ENCODE data around the gene LRRC40.
A peak's percentile ranks its signal among the peaks of the same experiment; 100 is the strongest.

Gene LRRC40

DNA sequence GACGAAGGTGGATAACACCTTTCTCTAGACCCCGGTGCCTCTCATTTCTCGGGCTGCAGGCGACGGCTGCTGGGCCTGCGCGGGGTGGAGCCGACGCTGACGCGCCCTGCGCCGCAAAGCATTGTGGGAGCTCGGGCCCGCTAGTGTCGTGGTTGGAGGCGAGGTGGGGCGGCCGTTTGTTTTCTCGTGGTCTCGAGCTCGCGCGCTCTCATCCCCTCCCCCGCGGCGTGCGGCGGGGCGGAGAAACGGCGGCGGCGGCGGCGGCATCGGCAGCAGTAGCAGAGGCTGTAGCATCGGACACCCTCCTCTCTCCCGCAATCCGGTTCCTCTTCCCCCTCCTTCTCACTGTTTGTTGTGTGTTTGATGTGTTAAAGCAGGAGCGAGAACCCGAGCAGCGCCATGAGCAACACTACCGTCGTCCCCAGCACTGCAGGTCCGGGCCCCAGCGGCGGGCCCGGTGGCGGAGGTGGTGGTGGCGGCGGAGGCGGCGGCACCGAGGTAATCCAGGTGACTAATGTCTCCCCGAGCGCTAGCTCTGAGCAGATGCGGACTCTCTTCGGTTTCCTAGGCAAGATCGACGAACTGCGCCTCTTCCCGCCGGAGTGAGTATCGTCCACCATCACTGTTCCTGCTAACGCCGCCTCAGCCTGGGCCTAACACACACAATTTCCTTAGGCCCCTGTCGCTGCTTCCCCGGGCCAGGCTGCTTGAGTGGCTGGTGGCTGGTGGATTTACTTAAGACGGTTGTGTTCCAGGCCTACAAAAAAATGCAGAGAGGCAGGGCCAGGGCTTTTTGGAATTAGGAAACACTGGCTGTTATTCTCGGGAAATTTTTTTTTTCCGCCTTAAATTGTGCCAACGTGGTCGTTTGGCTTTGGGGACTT is 16.1 kb upstream of the LRRC40 start, which contains the start of gene SRSF11:
Gene SRSF11, plus strand, starts transcription at position 143 of the 884 bp plus-strand sequence. Its CDS starts 257 bp downstream, at position 400.
- Histone ChIP-seq H3K4me1 (ENCODE audit: control insufficient read depth in 1 of 2, insufficient read depth in 1 of 2, low read depth in 1 of 2, low read length in 1 of 2) (peaks cover 28 to 29% of the 10 kb centered on the region in 2 experiments), H3K27me3 (no peaks in the 10 kb centered on the region), H3K9me3 (no peaks in the 10 kb centered on the region), H3K36me3 (peaks cover 15% of the 10 kb centered on the region), H3K4me3 (ENCODE audit: low read depth in 1 of 2, low read length in 1 of 2) (peak within 1 kb of the TSS; percentile 79 to 83), H3K27ac (peak within 1 kb of the TSS; percentile 95)
- TF ChIP-seq, protein P1, sequence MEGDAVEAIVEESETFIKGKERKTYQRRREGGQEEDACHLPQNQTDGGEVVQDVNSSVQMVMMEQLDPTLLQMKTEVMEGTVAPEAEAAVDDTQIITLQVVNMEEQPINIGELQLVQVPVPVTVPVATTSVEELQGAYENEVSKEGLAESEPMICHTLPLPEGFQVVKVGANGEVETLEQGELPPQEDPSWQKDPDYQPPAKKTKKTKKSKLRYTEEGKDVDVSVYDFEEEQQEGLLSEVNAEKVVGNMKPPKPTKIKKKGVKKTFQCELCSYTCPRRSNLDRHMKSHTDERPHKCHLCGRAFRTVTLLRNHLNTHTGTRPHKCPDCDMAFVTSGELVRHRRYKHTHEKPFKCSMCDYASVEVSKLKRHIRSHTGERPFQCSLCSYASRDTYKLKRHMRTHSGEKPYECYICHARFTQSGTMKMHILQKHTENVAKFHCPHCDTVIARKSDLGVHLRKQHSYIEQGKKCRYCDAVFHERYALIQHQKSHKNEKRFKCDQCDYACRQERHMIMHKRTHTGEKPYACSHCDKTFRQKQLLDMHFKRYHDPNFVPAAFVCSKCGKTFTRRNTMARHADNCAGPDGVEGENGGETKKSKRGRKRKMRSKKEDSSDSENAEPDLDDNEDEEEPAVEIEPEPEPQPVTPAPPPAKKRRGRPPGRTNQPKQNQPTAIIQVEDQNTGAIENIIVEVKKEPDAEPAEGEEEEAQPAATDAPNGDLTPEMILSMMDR (IDR thresholded peaks at IDR 0.05): peak; percentile 43

DNA sequence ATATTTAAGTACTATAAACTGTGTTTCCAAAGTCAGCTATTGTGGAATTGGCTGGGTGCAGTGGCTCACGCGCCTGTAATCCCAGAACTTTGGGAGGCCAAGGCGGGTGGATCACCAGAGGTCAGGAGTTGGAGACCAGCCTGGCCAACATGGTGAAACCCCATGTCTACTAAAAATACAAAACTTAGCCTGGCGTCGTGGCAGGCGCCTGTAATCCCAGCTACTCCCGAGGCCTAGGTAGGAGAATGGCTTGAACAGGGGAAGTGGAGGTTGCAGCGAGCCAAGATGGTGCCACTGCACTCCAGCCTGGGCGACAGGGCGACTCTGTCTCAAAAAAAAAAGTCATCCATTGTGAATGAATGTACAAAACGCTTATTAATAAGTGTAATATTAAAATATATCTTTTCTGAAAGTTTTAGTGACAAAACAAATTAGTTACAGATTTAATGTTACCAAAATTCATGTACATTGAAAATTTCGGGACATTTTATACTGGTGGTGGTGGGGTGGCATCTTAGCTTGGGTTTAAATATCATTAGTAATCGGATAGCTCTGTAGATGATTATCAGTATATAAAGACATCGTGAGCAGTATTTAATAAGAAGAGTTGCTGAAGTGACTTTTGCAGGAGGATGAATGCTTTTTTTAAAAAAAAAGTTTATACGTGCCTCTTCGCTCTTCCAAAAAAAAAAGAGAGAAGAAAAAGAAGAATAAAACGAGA is 15.3 kb upstream of the LRRC40 start:
- TF ChIP-seq, protein P1 (IDR thresholded peaks at IDR 0.05): no peak
- Histone ChIP-seq H3K27ac (peak overlapping the region; percentile 95), H3K4me1 (ENCODE audit: control insufficient read depth in 1 of 2, insufficient read depth in 1 of 2, low read depth in 1 of 2, low read length in 1 of 2) (peaks cover 28 to 29% of the 10 kb centered on the region in 2 experiments), H3K36me3 (peaks cover 15% of the 10 kb centered on the region), H3K4me3 (ENCODE audit: low read depth in 1 of 2, low read length in 1 of 2) (peak overlapping the region; percentile 79 to 83), H3K9me3 (no peaks in the 10 kb centered on the region), H3K27me3 (no peaks in the 10 kb centered on the region)

DNA sequence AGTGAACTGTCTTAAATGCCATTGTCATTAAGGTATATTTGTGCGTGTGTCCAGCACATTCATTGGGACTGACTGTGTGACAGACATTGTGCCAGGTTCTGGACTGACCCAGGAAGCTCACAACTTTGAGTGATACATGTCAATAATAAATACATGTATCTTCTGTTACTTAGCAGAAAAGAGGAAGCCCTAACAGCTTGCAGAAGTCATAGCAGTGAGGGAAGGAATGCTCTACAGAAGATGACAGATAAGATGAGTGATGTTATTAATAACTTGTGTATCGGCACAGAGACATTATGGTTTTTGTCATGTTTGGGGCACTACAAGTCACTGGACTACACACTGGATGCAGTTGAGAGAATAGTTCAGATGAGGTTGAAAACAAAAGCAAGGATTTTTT is 14.6 kb upstream of the LRRC40 start:
- H3K36me3 ChIP-seq: peaks cover 9% of the 10 kb centered on the region
- H3K4me3 ChIP-seq (ENCODE audit: low read depth in 1 of 2, low read length in 1 of 2): no peak overlapping the region
- peak overlapping the region; percentile 9 for H3K27ac ChIP-seq
- H3K4me1 ChIP-seq (ENCODE audit: control insufficient read depth in 1 of 2, insufficient read depth in 1 of 2, low read depth in 1 of 2, low read length in 1 of 2): peaks cover 28 to 29% of the 10 kb centered on the region in 2 experiments
- H3K27me3 ChIP-seq: no peaks in the 10 kb centered on the region
- TF ChIP-seq, protein P1 (IDR thresholded peaks at IDR 0.05): no peak
- H3K9me3 ChIP-seq: no peaks in the 10 kb centered on the region

DNA sequence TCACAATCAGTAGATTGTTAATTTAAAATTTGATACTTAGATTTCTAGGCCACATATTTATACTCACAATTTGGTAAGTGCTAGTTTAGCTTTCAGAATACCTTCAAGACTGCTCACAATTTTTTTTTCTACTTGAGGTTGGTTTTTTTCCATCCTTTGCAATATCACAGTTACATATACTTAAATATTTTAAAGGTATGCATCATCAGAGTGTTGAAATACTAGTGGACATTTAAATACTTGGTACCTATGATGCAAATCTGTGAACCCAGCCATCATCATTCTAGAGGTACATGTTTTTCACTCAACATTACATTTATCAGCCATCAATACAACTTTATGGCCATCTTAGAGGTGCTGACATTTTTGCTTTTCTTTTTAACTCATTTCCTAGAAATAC is 6.2 kb upstream of the LRRC40 start:
- TF ChIP-seq, protein P1 (IDR thresholded peaks at IDR 0.05): no peak
- Histone ChIP-seq H3K4me3 (ENCODE audit: low read depth in 1 of 2, low read length in 1 of 2) (no peak overlapping the region), H3K4me1 (ENCODE audit: control insufficient read depth in 1 of 2, insufficient read depth in 1 of 2, low read depth in 1 of 2, low read length in 1 of 2) (peaks cover 2 to 5% of the 10 kb centered on the region in 2 experiments), H3K27me3 (no peaks in the 10 kb centered on the region), H3K9me3 (no peaks in the 10 kb centered on the region), H3K36me3 (no peaks in the 10 kb centered on the region), H3K27ac (no peak overlapping the region)

DNA sequence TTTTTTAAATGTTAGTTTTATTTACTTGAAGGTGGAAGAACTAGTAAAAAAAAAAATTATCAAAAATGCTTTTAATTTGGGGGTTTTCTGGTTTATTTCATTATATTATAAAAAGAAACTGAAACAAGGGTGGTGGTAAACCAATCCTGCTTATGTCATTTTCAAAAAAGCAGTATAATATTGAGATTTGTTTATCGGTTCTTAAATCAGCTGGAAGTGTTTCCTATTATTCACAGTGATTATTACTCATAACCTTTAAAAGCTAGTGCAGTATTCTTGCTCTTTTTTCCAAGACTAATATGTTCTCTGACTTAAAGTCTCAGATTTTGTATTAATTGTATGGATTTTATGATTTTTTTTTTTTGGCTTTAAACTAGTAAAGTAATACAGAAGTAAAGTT is 5.4 kb upstream of the LRRC40 start:
- no peak overlapping the region for H3K27ac ChIP-seq
- H3K4me1 ChIP-seq (ENCODE audit: control insufficient read depth in 1 of 2, insufficient read depth in 1 of 2, low read depth in 1 of 2, low read length in 1 of 2): peaks cover 8 to 12% of the 10 kb centered on the region in 2 experiments
- H3K36me3 ChIP-seq: no peaks in the 10 kb centered on the region
- TF ChIP-seq, protein P1 (IDR thresholded peaks at IDR 0.05): no peak
- no peaks in the 10 kb centered on the region for H3K9me3 ChIP-seq
- no peak overlapping the region for H3K4me3 ChIP-seq (ENCODE audit: low read depth in 1 of 2, low read length in 1 of 2)
- no peaks in the 10 kb centered on the region for H3K27me3 ChIP-seq

Measured in neutrophil (primary cell).